CMK (cell line): ENCODE measurements around the gene SCUBE3.

ENCODE experiments used
- DNase-seq: peaks from one replicate; pipeline ENCODE4 v3.0.0-alpha.2; 2010; ENCODE audit warnings: low read depth

Gene SCUBE3

DNA sequence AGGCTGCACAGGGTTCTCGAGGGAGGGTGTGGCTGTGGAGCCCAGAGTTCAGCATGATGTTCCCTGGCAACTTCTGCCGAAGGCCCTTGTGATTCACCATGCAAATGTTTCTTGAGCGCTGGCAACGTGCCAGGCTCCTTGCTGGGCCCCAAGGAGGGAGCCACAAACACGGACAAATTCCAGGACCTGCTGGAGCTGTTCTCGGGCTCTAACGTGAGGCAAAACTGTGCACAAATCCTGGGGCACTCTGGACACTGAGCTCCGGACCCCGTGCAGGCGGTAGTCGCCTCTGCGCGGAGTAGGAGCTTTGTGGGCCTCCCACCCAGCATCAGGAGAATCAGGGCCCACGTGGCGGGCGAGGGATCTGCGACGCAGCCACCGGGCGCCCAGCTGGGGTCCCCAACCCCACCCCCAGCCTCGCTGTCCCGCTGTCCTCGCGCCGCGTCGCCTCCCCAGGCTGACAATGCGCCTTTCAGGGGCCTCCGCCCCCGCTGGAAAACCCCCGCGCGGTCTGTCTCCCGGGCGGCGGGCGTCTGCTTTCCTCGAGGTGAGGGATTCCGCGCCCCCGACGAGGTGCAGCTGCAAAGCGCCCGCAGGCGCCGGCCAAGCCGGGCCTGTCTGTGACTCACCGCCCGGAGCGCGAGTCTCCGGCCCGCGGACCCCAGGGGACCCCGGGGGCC, 31.7 kb upstream of the SCUBE3 start:
- no peak for DNase-seq

DNA sequence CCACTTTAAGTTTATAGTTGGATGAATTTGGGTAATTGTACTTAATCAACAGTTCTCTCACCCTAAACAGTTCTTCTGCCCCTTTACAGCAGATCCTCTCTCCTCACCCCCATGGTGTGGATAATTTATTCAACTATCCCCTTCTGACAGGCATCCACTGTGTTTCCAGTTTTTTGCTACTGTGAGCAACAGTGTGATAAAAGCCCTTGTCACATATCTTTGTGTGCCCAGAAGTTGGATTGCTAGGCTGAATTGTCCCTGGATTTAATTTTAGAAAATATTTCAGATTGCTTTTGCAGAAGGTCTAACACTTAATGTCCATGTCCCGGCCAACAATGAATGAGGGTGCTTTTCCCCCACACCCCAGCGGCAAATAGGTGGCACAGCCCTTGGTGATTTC, 30.5 kb upstream of the SCUBE3 start:
- no peak for DNase-seq

DNA sequence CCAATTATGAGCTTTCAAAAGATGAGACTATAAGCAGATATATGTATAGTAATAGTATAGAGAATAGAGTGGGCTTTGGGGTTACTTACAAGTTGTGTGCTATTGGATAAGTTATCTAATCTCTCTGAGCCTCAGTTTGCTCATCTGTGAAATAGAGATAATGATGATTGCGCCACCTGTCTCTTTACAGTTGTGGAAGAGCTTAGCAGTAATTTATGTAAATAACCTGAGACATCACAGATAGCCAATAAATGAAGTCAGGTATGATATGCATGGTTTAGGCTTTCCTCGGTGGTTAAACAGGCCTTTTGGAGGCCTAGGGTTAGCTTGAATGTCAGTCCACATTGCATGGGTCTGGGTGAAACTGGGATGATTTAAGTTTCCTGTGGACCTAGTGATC, 29.8 kb upstream of the SCUBE3 start:
- no peak for DNase-seq

DNA sequence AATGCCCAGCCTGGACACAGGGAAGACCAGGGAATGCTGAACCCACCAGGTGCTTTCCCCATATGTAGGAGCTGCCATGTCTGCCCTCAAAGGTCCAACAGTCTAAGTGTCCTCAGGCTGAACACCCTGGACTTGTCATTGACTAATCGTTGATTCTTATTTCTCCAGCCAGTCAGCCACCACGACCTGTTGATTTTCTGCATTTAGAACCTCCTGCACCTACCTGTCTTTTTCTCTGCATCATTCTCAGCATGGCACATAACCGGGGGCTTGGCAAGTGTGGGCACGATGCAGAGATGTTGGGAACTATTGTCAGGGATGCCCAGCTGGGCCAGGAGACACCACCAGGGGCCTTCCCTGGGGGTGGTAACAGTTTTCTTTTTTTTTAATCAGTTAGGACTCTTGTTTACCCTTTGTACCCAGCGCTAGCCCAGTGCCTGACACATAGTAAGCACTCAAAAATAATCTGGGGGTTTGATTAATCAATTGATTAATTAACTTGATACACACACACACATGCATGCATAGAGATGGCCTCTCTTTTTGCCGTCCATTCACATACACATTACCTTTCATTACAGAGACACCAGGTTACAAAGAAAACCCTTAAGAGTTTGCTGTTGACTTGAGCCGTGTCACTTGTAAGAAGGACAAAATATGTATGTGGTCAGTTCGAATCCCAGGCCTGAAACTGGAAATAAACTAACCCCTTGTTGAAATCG, 29.0 kb upstream of the SCUBE3 start:
- no peak for DNase-seq

GRCh38 chr6:35185302-35185681, 28.5 kb upstream of the SCUBE3 start:
- no peak for DNase-seq

GRCh38 chr6:35185971-35186370, 27.8 kb upstream of the SCUBE3 start:
- no peak for DNase-seq

GRCh38 chr6:35186571-35186970, 27.2 kb upstream of the SCUBE3 start:
- DNase-seq = no peak

- DNase-seq = no peak
Observed at GRCh38 chr6:35188886-35189285, 24.9 kb upstream of the SCUBE3 start.

DNA sequence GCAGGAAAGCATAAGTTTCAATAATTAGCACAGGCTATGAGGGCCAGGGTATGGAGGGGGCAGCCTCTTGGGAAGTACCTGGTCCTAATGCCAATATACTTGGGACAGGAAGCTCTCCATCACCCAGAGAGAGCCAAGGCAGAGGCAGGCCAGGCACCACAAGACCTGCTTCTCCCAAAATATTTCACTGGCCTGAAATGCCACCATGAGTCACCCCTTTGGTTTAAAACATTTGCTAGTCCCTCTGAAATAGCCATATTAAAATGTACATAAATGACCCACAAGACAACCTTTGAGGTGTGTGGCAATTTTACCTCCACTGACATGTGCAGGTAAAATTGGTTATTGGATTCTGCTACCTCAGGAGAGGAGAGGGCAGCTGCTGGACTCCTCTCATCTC, 23.4 kb upstream of the SCUBE3 start:
- no peak for DNase-seq

- no peak for DNase-seq
Observed at GRCh38 chr6:35191889-35192288, 21.9 kb upstream of the SCUBE3 start.

- DNase-seq = no peak
Observed at GRCh38 chr6:35192301-35192860, 21.4 kb upstream of the SCUBE3 start.

DNA sequence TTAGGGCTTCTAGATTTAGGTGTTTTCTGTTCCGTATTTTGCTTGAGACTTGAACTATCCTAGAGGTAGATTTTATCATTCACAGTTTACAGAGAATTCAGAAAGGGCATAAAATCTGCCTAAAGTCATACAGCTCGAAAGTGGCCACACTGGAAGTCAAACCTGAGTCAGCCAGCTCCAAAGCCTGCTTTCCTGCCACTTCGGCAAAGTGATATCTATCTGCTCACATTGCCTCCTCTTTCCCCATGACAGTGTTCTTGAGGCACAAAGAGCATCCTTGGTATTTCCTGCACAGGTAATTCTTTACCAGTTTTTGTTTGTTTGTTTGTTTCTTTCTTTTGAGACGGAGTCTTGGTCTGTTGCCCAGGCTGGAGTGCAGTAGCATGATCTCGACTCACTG, 19.4 kb upstream of the SCUBE3 start:
- no peak for DNase-seq

DNA sequence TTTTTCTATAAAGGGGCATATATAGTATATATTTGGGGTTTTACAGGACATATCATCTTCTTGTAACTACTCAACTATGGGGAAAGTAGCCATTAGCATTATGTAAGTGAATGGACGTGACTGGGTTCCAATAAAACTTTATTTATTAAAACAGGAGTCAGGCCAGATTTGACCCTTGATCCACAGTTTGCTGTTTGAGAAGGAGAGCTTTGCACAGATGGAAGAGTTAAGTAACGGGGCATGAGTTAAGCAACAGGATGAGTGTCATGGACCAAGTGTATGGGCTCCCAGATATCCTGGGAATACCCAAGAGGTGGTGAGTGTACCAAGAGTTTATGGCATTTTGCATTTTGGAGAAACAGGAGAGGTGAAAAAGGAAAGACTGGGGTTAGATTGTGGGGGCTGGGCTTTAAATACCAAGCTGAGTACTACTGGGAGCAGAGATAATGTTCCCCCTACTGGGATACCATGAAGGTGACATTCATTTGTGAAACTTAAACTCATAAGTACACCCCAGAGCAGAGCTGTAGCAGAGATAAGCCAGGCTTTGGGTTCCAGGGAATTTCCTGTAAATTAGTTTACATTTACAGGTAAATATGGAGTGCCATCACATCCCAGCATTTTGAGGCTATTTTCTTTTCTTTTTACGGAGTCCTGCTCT, 18.5 kb upstream of the SCUBE3 start:
- no peak for DNase-seq

DNA sequence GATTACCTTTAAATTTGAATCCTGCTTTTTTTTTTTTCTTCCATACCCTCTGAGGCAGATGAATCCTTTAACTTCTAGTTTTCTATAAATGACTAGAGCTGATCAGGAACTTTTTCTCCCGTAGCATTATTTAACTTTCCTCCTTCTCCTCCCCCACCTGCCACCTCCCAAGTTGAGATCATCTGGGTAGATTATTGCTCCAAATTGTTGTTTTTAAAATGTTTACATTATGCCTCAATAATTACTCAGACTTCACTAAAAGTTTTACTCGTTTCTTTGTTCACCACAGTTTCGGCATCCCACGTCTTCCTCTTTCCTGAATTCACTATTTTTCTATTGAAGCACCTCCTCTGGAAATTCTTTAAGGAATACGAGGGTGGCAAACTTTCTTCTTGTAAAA, 16.6 kb upstream of the SCUBE3 start:
- no peak for DNase-seq

DNA sequence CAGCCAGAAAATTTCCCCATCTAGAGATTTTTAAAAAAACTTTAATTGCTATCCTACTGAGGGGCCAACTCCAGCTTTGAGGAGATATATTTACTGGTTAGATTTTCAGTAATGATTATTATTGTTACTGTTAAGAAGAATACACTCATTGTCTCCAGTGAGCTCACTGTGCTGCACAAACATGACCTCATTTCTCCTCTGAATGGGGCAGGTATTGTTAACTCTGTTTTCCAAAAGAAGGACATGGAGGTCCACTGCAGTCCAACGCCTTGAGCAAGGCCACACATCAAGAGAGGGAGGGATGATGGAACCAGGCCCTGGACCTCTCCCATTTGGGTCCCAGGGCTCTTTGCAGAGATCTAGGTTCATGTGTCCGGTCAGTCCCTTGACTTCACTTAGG, 13.9 kb upstream of the SCUBE3 start:
- no peak for DNase-seq

GRCh38 chr6:35202066-35202546, 11.7 kb upstream of the SCUBE3 start:
- DNase-seq = no peak

DNA sequence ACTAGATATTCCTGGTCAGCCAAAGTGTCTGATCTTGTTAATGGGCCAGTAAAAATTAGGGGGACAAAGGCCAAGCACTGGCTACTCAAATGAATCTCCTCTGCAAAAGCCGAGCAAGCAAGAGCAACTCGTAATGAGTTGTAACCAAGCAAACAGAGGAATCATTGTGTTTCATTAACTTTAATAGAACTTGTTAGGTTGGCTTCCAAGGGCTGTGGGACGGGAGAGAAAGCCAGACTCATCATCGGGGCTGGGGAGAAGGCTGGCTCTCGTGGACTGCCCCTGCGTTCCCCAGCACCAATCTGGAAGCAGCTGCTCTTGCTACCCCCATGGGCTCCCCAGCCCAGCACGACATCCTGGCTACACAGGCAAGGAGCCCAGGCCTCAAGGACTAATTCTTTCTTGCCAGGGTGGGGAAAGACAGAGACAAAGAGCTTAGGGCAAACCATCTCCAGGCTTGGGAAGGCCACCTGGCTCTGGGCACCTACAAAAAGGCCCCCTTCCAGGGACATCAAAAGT, 10.5 kb upstream of the SCUBE3 start:
- DNase-seq = no peak

- no peak for DNase-seq
Observed at GRCh38 chr6:35203680-35204079, 10.1 kb upstream of the SCUBE3 start.

DNA sequence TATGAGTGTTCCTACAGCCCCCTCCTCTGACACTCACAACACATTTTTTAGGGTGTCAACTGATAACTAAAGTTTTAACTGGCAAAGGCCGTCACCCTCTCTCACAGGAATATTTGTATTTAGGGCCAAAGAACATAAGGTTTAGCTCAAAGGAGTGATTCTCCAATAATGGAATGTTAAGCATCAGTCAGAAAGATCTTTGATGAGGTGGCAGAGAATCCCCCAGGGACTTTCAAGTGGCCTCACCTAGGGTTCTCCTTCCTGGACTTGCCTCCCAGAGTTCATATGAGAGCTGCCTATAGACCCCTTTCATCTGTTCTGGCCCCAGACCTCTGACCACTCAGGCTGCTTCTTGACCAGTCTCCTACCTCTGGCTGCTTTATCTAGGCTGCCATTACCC, 7.4 kb upstream of the SCUBE3 start:
- no peak for DNase-seq

GRCh38 chr6:35208419-35208818, 5.3 kb upstream of the SCUBE3 start:
- DNase-seq = no peak

GRCh38 chr6:35209081-35209480, 4.7 kb upstream of the SCUBE3 start:
- no peak for DNase-seq

- DNase-seq = no peak
Observed at GRCh38 chr6:35209622-35210247, 4.0 kb upstream of the SCUBE3 start.
